Measurements from ENCODE around the gene EPDR1. TPM values are rescaled to one million over a fixed set of nuclear protein-coding genes. Genes with fewer than 3 reads are reported as not detected.

Gene EPDR1
- total RNA-seq, 1 experiment from 2014 or later = 5.3 TPM

DNA sequence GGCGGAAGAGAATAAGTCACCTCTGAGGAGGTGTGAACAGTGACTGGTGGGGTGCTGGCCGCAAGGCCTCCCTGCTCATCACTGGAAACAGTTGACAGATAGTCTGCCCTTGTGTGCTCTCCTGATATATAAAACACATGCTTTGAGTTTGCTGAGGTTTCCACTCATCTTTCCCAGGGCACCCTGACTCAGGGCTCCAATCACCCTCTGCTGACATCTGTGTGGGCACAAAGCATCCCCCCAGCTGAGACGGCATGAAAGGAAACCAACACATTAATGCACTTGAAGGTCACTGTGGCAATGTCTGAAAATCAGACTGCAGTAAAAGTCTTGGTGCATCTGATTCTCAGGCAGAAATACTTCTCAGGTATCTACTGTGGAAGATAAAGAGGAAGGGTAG is 49.8 kb downstream of the EPDR1 start:
- Histone ChIP-seq H2BK12ac (ENCODE audit: insufficient read length, low read depth, low read length) (no peak overlapping the region), H2AK5ac (ENCODE audit: insufficient read length, low read length) (no peak overlapping the region), H3K79me2 (ENCODE audit: insufficient read depth, low read length) (no peaks in the 10 kb centered on the region), H3K27ac (ENCODE audit: insufficient read length, low read depth, low read length) (no peak overlapping the region), H2BK5ac (ENCODE audit: insufficient read length, low read length) (no peak overlapping the region), H4K91ac (ENCODE audit: insufficient read length, low read depth, low read length) (no peak overlapping the region), H3K4me1 (ENCODE audit: insufficient read depth, low read length) (no peaks in the 10 kb centered on the region), H3K79me1 (ENCODE audit: insufficient read depth, low read depth, low read length, poor library complexity, severe bottlenecking) (no peaks in the 10 kb centered on the region), H3K27me3 (ENCODE audit: insufficient read depth, low read length) (no peaks in the 10 kb centered on the region), H3K23me2 (ENCODE audit: insufficient read length, low read depth, low read length, poor library complexity, severe bottlenecking) (no peaks in the 10 kb centered on the region), H3K9ac (ENCODE audit: extremely low read depth, insufficient read length, low read length) (no peak overlapping the region), H3K9me3 (ENCODE audit: control insufficient read depth, low read depth, low read length) (no peaks in the 10 kb centered on the region), H2BK20ac (ENCODE audit: low read depth, low read length, poor library complexity, severe bottlenecking) (no peak overlapping the region), H2AFZ (ENCODE audit: low read length) (no peak overlapping the region), H4K20me1 (ENCODE audit: control insufficient read depth, insufficient read depth, insufficient read length) (no peaks in the 10 kb centered on the region), H4K8ac (replicated peaks; ENCODE audit: insufficient read length, low read depth, low read length) (no peak overlapping the region), H4K5ac (ENCODE audit: insufficient read length, low read depth, low read length) (no peak overlapping the region), H3K14ac (ENCODE audit: insufficient read depth, low read length) (no peak overlapping the region), H3K23ac (ENCODE audit: insufficient read length, low read depth, low read length) (no peak overlapping the region), H3K4me2 (ENCODE audit: insufficient read depth, insufficient read length, low read length) (no peak overlapping the region), H2BK120ac (ENCODE audit: low read depth, low read length, poor library complexity, severe bottlenecking) (no peak overlapping the region), H3K56ac (ENCODE audit: insufficient read length, low read depth, low read length) (no peak overlapping the region), H3T11ph (ENCODE audit: low read length) (no peak overlapping the region), H2BK15ac (ENCODE audit: low read depth, low read length) (no peak overlapping the region), H3K18ac (ENCODE audit: insufficient read length, low read depth, low read length) (no peak overlapping the region), H3K4ac (ENCODE audit: low read depth, low read length) (no peak overlapping the region)
- H3K4me1 Mint-ChIP-seq = no peaks in the 10 kb centered on the region; a peak in 1 of 4 replicates
- H3K9me3 Mint-ChIP-seq = no peaks in the 10 kb centered on the region
- H3K27me3 Mint-ChIP-seq (ENCODE audit: low read depth) = no peaks in the 10 kb centered on the region; the same call in 1 of the 2 replicates
- H3K36me3 Mint-ChIP-seq (ENCODE audit: insufficient read depth in 1 of 3, low read depth in 3 of 3) = no peaks in the 10 kb centered on the region
- no peak for DNase-seq
- WGBS (ENCODE audit: extremely low coverage, insufficient read length, low lambda C conversion rate) = no CpG with 5 or more reads among the region's 3 CpGs
- no peak overlapping the region for H3K4me3 Mint-ChIP-seq
- TF ChIP-seq, protein P1, sequence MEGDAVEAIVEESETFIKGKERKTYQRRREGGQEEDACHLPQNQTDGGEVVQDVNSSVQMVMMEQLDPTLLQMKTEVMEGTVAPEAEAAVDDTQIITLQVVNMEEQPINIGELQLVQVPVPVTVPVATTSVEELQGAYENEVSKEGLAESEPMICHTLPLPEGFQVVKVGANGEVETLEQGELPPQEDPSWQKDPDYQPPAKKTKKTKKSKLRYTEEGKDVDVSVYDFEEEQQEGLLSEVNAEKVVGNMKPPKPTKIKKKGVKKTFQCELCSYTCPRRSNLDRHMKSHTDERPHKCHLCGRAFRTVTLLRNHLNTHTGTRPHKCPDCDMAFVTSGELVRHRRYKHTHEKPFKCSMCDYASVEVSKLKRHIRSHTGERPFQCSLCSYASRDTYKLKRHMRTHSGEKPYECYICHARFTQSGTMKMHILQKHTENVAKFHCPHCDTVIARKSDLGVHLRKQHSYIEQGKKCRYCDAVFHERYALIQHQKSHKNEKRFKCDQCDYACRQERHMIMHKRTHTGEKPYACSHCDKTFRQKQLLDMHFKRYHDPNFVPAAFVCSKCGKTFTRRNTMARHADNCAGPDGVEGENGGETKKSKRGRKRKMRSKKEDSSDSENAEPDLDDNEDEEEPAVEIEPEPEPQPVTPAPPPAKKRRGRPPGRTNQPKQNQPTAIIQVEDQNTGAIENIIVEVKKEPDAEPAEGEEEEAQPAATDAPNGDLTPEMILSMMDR (conservative IDR thresholded peaks at IDR 0.05) = no peak
- no peak overlapping the region for H3K27ac Mint-ChIP-seq

Data from H9 (cell line).